GM19099 (cell line): Measurements from ENCODE around the gene IFT81.

Experiments
- POLR2A ChIP-seq: IDR thresholded peaks from 3 replicates; pipeline ENCODE4 v1.6.1; 2011; ENCODE audit warnings: low read depth; ENCODE audit not compliant: insufficient read length; ENCODE audit errors: extremely low read depth

IFT81 gene, protein sequence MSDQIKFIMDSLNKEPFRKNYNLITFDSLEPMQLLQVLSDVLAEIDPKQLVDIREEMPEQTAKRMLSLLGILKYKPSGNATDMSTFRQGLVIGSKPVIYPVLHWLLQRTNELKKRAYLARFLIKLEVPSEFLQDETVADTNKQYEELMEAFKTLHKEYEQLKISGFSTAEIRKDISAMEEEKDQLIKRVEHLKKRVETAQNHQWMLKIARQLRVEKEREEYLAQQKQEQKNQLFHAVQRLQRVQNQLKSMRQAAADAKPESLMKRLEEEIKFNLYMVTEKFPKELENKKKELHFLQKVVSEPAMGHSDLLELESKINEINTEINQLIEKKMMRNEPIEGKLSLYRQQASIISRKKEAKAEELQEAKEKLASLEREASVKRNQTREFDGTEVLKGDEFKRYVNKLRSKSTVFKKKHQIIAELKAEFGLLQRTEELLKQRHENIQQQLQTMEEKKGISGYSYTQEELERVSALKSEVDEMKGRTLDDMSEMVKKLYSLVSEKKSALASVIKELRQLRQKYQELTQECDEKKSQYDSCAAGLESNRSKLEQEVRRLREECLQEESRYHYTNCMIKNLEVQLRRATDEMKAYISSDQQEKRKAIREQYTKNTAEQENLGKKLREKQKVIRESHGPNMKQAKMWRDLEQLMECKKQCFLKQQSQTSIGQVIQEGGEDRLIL

DNA sequence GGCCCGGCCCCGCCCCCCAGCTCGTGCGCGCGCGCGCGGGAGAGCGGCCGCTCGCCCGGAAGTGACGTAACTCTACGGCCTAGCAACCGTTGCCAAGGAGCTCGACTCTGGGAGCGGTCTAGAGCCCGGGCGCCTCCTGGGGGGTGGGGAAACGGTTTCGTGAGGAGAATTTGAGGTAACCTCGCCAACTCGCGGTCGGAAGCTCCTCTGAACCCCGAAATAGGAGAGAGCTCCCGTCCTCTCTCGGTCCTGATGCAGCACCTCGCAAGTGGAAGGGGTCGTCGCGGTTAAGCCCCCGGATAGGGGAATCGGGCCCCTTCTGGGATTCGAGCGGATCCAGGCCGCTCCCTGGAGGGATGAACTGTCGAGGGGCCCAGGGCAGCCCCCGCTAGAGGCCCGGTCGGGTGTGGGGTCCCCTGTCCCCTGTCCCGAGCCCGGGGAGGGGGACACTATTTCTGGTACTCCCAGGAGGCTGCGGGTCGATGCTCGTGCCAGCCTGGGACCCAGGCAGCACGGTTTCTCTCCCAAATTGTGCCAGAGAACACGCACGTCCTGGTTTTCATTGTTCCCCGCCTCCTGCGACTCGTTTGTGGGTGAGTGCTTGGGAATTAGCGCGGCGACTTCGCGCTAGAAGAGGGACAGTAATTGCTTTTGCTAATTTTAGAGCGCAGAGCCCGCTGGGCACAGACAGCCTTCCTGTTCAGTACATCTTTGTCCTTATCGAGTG is at the start of gene IFT81:
TSS of gene IFT81 (plus strand) at position 89 of the 727 bp plus-strand sequence. CDS start 3,024 bp downstream, outside the sequence.
- TF ChIP-seq POLR2A: peak; percentile 46

DNA sequence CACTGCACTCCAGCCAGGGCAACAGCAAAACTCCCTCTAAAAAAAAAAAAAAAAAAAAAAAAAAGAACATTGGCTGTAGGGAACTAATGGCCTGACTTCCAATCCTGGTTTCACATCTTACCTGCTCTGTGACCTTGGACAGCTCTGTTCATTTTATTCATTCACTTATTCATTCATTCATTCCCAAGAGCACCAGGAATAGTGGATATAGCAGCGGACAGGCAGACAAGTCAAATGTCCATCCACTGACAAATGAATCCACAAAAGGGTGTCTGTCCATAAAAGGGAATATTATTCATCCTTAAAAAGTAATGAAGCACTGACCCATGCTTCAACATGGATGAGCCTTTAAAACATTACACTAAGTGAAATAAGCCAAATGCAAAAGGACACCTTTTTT is 48.3 kb upstream of the IFT81 start:
- no peak for TF ChIP-seq POLR2A

DNA sequence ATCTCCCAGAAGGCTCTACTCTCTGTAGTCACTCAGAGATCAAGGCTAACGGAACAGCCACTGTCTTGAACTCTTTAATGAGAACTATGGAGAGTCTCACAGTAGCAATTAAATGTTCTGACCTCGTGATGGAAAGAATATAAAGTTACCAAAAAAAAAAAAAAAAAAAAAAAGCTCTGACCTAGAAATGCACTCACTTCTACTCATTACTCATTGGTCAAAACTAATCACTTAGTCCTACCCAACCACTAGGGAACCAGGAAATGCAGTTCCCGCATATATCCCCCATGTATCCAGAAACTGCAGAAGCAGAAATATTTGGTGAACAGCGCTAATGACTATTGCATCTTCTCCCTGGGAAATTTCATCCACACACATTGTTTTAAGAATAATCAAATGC is 46.4 kb upstream of the IFT81 start:
- no peak for TF ChIP-seq POLR2A

DNA sequence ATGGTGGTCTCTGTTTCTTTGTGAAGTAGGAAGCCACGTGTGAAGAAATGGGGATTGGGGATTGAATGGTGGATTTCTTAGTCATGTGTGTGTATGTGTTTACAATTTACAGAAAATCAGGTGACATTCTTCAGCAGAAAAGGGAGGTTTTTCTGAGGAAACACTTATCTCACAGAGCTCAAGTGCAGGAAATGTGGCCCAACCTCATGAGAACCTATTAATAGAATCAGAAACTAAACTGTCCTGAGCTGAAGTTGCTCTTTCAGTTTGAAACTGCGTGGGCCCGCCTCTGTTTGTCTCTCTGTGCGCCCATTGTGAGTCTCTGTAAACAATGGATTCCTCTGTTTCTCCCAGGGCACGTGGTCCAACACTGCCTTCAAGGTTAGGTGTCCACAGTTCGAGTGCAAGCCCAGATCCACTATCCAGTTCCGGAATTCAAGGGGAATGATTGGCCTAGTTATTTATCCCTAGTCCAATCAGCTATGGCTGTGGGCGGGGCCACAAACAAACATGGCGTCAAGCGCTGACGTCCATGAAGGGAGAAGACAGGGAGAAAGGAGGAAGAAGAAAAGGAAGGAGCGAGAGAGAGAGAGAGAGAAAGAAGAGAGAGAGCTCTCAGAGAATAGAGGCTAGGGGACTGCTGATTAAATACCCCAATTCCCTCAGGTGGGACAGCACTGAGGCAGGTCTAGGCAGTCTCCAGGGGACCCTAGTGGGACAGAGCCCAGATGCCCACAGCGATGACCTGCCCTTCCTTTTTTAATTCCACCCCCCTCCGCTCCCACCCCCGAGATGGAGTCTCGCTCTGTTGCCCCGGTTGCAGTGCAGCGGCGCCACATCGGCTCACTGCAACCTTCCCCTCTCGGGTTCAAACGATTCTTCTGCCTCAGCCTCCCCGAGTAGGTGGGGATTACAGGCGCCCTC is 44.4 kb upstream of the IFT81 start:
- peak; percentile 49 for TF ChIP-seq POLR2A

DNA sequence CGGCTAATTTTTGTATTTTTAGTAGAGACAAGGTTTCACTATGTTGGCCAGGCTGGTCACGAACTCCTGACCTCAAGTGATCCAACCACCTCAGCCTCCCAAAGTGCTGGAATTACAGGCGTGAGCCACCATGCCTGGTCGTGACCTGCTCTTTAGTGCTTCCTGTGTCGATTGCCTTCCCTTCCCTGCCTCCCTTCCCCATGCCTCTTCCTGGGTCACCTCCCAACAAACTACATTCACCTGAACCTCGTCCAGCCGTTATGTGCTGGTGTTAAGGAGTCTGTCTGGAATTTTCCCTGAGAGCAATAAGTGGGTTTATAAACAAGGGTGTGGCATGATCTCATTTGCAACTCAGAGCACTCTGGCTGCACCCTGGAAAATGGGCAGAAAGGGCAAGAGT is 43.7 kb upstream of the IFT81 start:
- no peak for TF ChIP-seq POLR2A

DNA sequence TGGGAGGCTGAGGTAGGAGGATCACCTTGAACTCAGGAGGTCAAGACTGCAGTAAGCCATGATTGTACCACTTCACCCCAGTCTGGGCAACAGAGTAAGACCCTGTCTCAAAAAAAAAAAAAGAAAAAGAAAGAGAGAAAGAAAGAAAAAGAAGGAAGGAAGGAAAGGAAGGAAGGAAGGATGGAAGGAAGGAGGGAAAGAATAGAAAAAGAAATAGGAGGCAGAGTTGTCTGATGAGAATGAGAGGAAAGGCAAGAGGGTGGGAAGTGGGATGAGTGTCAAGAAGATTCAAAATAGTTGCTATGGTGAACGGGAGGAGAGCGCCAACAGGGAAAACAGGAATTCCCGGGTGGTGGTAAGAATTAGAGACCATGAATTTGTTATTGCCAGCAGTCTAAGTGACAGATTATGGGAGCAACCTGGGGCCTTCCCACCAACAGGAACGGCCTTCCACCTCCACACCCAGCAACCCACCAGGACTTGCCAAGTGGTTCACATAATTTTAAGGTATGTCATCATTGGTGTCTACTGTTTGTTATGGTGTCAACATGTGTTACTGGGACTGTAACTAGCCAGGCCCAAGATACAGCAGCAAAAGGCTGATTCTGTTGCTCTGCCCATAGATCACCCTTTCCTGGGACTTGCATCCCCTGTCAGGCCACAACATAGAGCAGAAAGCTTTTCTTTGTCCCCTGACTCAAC is 39.7 kb upstream of the IFT81 start:
- no peak for TF ChIP-seq POLR2A

DNA sequence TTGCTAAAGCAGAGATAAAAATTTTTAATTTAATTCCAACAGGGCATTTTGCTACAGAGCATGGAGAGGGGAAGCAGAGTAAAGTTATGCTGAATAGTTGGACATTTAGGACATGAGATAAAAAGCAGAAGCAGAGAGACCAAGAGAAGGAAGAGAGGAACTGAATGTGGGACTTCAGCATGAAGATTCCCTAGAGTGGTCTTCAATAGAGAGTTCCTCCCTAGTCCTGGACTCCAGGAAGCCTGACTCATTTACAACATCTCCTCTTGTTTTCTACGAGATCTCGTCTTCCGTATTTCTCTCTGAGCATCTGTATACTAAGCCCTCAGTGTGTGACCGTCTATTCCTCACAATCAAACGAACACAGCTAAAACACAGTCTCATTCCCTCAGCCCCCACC is 35.2 kb upstream of the IFT81 start:
- no peak for TF ChIP-seq POLR2A

DNA sequence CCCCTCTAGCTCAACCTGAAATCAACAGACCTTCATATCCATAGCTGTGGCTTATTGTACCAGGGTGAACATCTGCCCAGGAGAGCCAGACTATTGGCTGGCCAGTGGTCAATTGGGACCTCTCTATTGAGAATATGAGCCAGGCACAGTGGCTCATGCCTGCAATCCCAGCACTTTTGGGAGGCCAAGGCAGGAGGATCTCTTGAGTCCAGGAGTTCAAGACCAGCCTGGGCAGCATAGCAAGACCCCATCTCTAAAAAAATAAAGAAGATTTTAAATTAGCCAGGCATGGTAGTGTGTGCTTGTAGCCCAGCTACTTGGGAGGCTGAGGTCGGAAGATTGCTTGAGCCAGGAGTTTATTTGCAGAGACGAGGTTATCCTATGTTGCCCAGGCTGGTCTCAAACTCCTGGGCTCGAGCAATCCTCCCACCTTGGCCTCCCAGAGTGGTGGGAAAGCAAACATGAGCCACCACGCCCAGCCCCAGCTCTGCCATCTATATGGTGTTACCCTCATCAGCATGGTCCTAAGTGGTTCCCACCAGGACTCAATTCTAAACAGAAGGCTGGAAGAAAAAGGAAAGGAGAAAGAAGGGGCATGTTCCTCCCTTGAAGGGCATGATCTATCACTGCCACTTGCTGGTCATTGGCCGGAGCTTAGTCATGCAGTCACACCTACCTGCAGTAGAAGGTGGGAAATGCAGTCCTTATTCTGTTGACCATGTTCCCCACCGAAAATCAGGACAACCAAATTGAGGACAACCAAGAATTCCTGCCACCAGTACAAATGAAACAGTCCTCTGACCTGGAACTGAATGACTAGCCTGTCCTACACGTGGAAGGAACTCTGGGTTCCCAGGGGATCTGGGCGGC is 33.7 kb upstream of the IFT81 start:
- no peak for TF ChIP-seq POLR2A

DNA sequence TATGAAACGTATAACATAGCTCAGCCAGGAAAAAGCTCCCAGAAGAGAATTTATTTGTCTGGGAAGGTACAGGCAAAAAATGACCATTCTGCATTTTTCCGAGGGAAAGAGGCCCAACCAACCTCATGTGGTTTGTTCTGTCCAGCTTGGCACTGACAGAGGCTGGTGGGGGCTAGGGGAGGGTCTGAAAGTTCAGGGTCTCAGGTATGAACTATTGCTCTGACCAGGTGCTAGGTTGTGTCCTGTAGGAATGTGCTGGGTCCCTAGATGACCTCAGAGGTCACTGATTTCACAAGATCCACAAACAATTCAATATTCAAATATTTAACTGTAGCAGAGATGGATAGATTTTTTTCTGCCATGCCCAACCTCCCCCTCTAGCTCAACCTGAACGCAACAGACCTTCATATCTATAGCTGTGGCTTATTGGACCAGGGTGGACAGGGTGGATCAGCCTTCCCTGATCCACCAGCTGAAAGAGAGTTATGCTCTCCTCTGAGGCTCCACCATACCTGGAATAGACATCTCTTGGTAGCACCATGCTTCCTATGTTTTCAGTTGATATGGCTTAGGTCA is 32.9 kb upstream of the IFT81 start:
- no peak for TF ChIP-seq POLR2A

DNA sequence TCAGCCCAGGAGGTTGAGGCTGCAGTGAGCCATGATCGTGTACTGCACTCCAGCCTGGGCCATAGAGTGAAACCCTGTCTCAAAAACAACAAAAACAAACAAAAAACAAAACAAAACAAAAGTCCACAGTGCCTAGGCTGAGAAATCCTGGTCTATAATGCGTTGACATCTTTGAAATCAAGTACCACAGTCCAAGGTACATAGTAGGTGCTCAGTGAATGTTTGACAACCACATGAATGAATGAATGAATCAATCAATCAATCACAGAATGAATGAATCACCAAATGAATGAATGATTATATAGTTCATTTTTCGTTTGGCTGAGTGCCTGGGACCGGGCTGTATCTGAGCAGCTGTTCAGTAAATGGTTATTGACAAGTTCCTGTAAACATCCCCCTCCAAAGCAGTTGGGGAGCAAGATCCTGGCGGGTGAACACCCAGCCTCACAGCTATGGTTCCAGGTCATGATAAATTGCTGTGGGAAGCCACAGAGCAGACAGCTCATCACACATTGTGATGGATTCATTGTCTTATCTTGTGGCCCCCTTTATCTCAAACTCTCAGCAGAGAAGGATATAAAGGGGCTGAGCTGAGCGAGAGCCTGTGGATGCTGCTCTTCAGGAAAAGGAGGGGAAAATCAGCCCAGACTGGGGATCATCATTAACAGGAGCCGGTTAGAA is 30.4 kb upstream of the IFT81 start:
- TF ChIP-seq POLR2A: no peak

DNA sequence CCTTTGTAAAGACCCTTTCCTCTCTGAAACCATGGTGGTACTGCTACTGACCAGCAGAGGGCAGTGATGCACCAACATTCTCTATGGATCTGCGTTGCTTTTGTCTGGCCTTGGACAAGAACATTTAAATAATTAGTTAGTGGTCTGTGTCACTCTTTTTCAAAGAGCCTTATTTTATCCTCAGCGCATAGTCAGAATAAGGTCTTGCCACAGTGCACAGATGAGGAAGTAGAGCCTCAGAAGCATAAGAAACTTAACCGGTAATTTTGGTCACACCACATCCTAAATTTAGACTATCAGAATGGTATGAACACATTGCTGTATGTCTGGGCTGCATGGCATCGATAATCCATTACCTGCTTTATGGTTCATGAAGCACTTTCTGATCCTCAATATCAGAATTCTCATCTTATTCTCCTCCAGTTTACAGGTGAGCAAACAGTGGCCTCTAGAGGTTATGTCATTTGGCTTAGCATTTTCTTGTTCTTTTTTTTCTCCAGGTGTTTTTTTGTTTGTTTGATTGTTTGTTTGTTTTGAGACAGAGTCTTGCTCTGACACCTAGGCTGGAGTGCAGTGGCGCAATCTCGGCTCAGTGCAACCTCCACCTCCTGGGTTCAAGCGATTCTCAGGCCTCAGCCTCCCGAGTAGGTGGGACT is 23.7 kb upstream of the IFT81 start:
- no peak for TF ChIP-seq POLR2A

DNA sequence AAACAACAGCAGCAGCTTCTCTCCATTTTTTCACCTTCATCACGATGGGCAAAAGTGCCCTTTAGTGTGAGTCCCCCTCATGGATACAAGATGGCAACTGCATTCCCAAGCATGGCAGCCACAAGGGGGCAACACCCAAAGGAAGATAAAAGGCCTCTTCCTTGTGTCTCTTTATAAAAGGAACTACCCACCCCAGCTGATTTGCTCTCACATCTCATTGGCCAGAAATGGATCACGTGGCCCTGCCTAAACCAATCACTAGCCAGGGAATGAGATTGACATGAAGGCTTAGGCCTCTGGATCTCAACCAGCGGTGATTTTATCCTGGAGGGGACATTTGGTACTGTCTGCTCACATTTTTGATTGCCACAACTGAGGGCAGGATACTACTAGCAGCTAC is 21.9 kb upstream of the IFT81 start:
- TF ChIP-seq POLR2A: no peak
